K562 (cell line): ENCODE results near the gene ZNF705A. TPM values are rescaled to one million over a fixed set of nuclear protein-coding genes. Genes with fewer than 3 reads are reported as not detected.
"Not testable (repeated sequence)": the region's sequence is repeated elsewhere in the genome, so short reads cannot be mapped to it uniquely, and the experiment has no call there.

Experiments
- ATAC-seq: fragments of 200-7000 bp; cut with Tn5 transposase; 3 replicates; pipeline ENCODE4 v1.9.1; 2020; ENCODE audit warnings: moderate library complexity
- BruUV-seq: library from RNA; stranded (reverse); fragments of 400-500 nt; replicated peaks from 2 replicates; lab custom pipeline; 2021; lab: Mats Ljungman, UMichigan
- CTCF ChIA-PET: fragments of 300-600 bp; formaldehyde crosslinking; extraction: SDS; loops from one replicate; lab custom pipeline; 2021; ENCODE audit warnings: low intra/inter-chr PET ratio; lab: Yijun Ruan, JAX
- POLR2A ChIA-PET: fragments of 300-600, 350-650 bp; sonication (Branson Sonifier 250); formaldehyde crosslinking; extraction: SDS; loops from one replicate; lab custom pipeline; 2021; ENCODE audit warnings: antibody characterized with exemption, inconsistent platforms; lab: Yijun Ruan, JAX
- DNase-seq, 4 experiments: peaks; one replicate each; pipeline versions ENCODE4 v3.0.0 to v3.0.0-alpha.2; 2011 to 2018; ENCODE audit warnings: low spot score in 3 of 4, mixed read lengths in 3 of 4; ENCODE audit errors: extremely low read depth in 1 of 4
- FAIRE-seq: peaks from 2 replicates; lab custom pipeline; 2011; peaks lifted over from hg19 to GRCh38; lab: Jason Lieb, UNC
- H2AFZ ChIP-seq: 2 replicates; pipeline ENCODE4 v1.6.0; 2011; ENCODE audit warnings: low read depth, low read length, control low read depth, inconsistent platforms
- H3K27ac ChIP-seq: fragments of 200-600 bp; 3 replicates; pipeline ENCODE4 v1.8.0; 2011; ENCODE audit warnings: low read depth, mild to moderate bottlenecking, control low read depth, inconsistent platforms, low read length, moderate library complexity, mixed read lengths; ENCODE audit errors: extremely low read depth
- H3K27me3 ChIP-seq, 2 experiments: fragments of 300-600 bp in 1 of 2; 2 replicates in 1 of 2; 3 replicates in 1 of 2; pipeline versions ENCODE4 v1.6.0 to v1.8.0; 2011; ENCODE audit warnings: inconsistent platforms in 2 of 2, low read length in 2 of 2, mild to moderate bottlenecking in 1 of 2, mixed read lengths in 1 of 2, moderate library complexity in 1 of 2; ENCODE audit not compliant: control insufficient read depth in 2 of 2, insufficient read depth in 2 of 2
- H3K36me3 ChIP-seq: fragments of 300-600 bp; 3 replicates; pipeline ENCODE4 v1.8.0; 2011; ENCODE audit warnings: mild to moderate bottlenecking, low read length, inconsistent platforms; ENCODE audit not compliant: control insufficient read depth, insufficient read depth
- H3K4me1 ChIP-seq, 2 experiments: fragments of 200-600 bp in 1 of 2; replicated peaks in 1 of 2; 2 replicates in 1 of 2; 3 replicates in 1 of 2; pipeline versions ENCODE4 v1.5.1 to v1.8.0; 2011; ENCODE audit warnings: inconsistent platforms in 2 of 2, low read length in 2 of 2, mild to moderate bottlenecking in 1 of 2, mixed read lengths in 1 of 2, moderate library complexity in 1 of 2; ENCODE audit not compliant: control insufficient read depth in 2 of 2, insufficient read depth in 2 of 2
- H3K4me2 ChIP-seq: 2 replicates; pipeline ENCODE4 v1.6.1; 2011; ENCODE audit warnings: low read length, control low read depth, inconsistent platforms, mixed read lengths; ENCODE audit not compliant: insufficient read depth
- H3K4me3 ChIP-seq: fragments of 200-600 bp; sonication (generic), shearing (Covaris generic); 2 replicates; pipeline ENCODE4 v1.5.1; 2016; ENCODE audit warnings: control low read depth, inconsistent platforms
- H3K79me2 ChIP-seq: fragments of 200-600 bp; 3 replicates; pipeline ENCODE4 v1.8.0; 2011; ENCODE audit warnings: low read length, inconsistent platforms; ENCODE audit not compliant: control insufficient read depth, insufficient read depth
- H3K9ac ChIP-seq, 2 experiments: 2 replicates each; pipeline versions ENCODE4 v1.6.0 to v1.6.1; 2011; ENCODE audit warnings: low read depth in 2 of 2, low read length in 2 of 2, control low read depth in 1 of 2, inconsistent platforms in 1 of 2, mild to moderate bottlenecking in 1 of 2, mixed read lengths in 1 of 2; ENCODE audit not compliant: insufficient read depth in 1 of 2
- H3K9me1 ChIP-seq: one replicate; pipeline ENCODE4 v1.6.0; 2011; ENCODE audit warnings: inconsistent platforms, mild to moderate bottlenecking, low read length, moderate library complexity; ENCODE audit not compliant: control insufficient read depth, insufficient read depth
- H3K9me3 ChIP-seq: replicated peaks from 2 replicates; pipeline ENCODE4 v1.5.1; 2011; ENCODE audit warnings: low read depth, low read length, inconsistent platforms; ENCODE audit not compliant: control insufficient read depth, insufficient read depth
- H4K20me1 ChIP-seq: replicated peaks from 2 replicates; pipeline ENCODE4 v1.6.1; 2011; ENCODE audit warnings: low read length, inconsistent platforms, mixed read lengths; ENCODE audit not compliant: control insufficient read depth, insufficient read depth
- ATF3 ChIP-seq, 2 experiments: fragments of 450-650 bp in 1 of 2; sonication (generic) in 1 of 2; formaldehyde crosslinking in 1 of 2; IDR thresholded peaks in 1 of 2; conservative IDR thresholded peaks in 1 of 2; 2 replicates each; pipeline versions ENCODE4 v1.6.1 to v1.8.1; 2016 to 2023; ENCODE audit warnings: mild to moderate bottlenecking in 2 of 2, moderate library complexity in 2 of 2, inconsistent platforms in 1 of 2, missing genetic modification reagents in 1 of 2
- FIP1L1 ChIP-seq: fragments of 200-400 bp; formaldehyde crosslinking; IDR thresholded peaks from 2 replicates; pipeline ENCODE4 v1.6.1; 2018; ENCODE audit warnings: mild to moderate bottlenecking, low read depth, low read length; ENCODE audit not compliant: poor library complexity, severe bottlenecking
- ZNF146 ChIP-seq: IDR thresholded peaks from one replicate; pipeline ENCODE4 v1.6.1; 2018; ENCODE audit warnings: missing compliant biosample characterization; ENCODE audit not compliant: unreplicated experiment
- WGBS: fragments of 100-300 bp; shearing (Covaris generic); methylation state at CpG from one replicate; pipeline ENCODE4 v1.1.6; 2016; ENCODE audit warnings: low coverage, mixed read lengths; ENCODE audit not compliant: insufficient coverage; ENCODE audit errors: missing lambda C conversion rate; 5-methylcytosine and 5-hydroxymethylcytosine counted together
- in situ Hi-C: fragments of 300-500 bp; cut with MboI; formaldehyde crosslinking; loops from 4 replicates; pipeline ENCODE4 v1.15.0; 2018; ENCODE audit warnings: inconsistent platforms, mixed read lengths
- intact Hi-C: fragments of 100-400 bp; cut with micrococcal nuclease; formaldehyde crosslinking; loops from 2 replicates; pipeline ENCODE4 v1.14.2; 2022
- polyA plus RNA-seq, 8 experiments: library from polyadenylated mRNA; depleted of rRNA in 4 of 8; stranded (reverse) in 5 of 8; unstranded in 3 of 8; fragments of >200 nt; fragmentation: Nextera tagmentation in 2 of 8; fragmentation: Illumina TruSeq in 1 of 8; extraction: Ambion mirVana in 2 of 8; extraction: Trizol in 1 of 8; gene quantifications; 2 replicates each; pipeline versions ENCODE4 v1.2.1 to v1.2.3, GENCODE V29; 2011 to 2014; ENCODE audit warnings: inconsistent platforms in 1 of 8, missing spikeins in 1 of 8
- total RNA-seq, 7 experiments: library from RNA; depleted of rRNA in 6 of 7; stranded (reverse); fragments of >200 nt in 6 of 7; fragmentation: Illumina TruSeq in 2 of 7; extraction: Trizol in 2 of 7; gene quantifications; 2 replicates each; pipeline versions ENCODE4 v1.2.1 to v1.2.3, GENCODE V29; 2011 to 2021; ENCODE audit warnings: low replicate concordance in 1 of 7

Gene ZNF705A
- total and polyA plus RNA-seq, 9 of the 15 experiments (the other 6 are each of a cell fraction or from before 2014, with no cell fraction given) = not detected

- H2AFZ ChIP-seq, H3K27me3 ChIP-seq, H3K79me2 ChIP-seq, H3K36me3 ChIP-seq, H3K9me1 ChIP-seq, H3K9ac ChIP-seq, BruUV-seq, H3K9me3 ChIP-seq, in situ Hi-C loops, H3K4me1 ChIP-seq, H3K27ac ChIP-seq, ATAC-seq, intact Hi-C loops, DNase-seq, CTCF ChIA-PET, POLR2A ChIA-PET, H3K4me2 ChIP-seq, FAIRE-seq, H4K20me1 ChIP-seq, H3K4me3 ChIP-seq: not testable (repeated sequence)
- WGBS = 35% methylated on average over 3 of the region's 4 CpGs
- peak; percentile 34 for TF ChIP-seq ZNF146 (CRISPR knock-in tag)
- TF ChIP-seq, all 486 proteins: peak for 1; not testable (repeated sequence) for 485
Measured at GRCh38 chr12:8113117-8113516, 43.7 kb upstream of the ZNF705A start.

- no peak for FAIRE-seq
- no peak for DNase-seq
- H3K4me2 ChIP-seq = no peak overlapping the region
- in situ Hi-C loops (loop anchor here (10.0 kb wide), 1 partner anchor 335 kb away; the partner anchor contains the start of gene CLEC6A), intact Hi-C loops (no loop called here)
- WGBS = 22% methylated on average over 3 of the region's 4 CpGs
- no peak overlapping the region for H3K9ac ChIP-seq
- no peaks in the 10 kb centered on the region for H3K9me3 ChIP-seq
- H3K79me2 ChIP-seq = no peaks in the 10 kb centered on the region
- H3K27me3 ChIP-seq = peaks cover 0 to 5% of the 10 kb centered on the region in 2 experiments; a peak in 1 of 5 replicates
- no peaks in the 10 kb centered on the region for H3K4me1 ChIP-seq
- H3K9me1 ChIP-seq = no peaks in the 10 kb centered on the region
- no peak overlapping the region for H3K27ac ChIP-seq
- TF ChIP-seq FIP1L1 = no peak
- peak; percentile 36 for TF ChIP-seq ATF3 (IDR thresholded peaks at IDR 0.05)
- TF ChIP-seq ATF3 (CRISPR knock-in tag; conservative IDR thresholded peaks at IDR 0.05) = no peak
- CTCF ChIA-PET = no interaction called here
- no peak for ATAC-seq
- BruUV-seq = no TSS peak
- no peak overlapping the region for H2AFZ ChIP-seq
- H3K36me3 ChIP-seq = no peaks in the 10 kb centered on the region
- POLR2A ChIA-PET = interaction anchor here (0.6 kb wide), 1 partner anchor 12 kb away, joined by 3 read pairs; no protein-coding TSS in a partner anchor
- H3K4me3 ChIP-seq = no peak overlapping the region
- H4K20me1 ChIP-seq = no peaks in the 10 kb centered on the region
Measured at GRCh38 chr12:8120072-8120713, 36.6 kb upstream of the ZNF705A start.
